Brain microvascular endothelial cell (primary cell): ENCODE data around the gene GNAO1.

Experiments
- DNase-seq: peaks from one replicate; pipeline ENCODE4 v3.0.0-alpha.2; 2020
- H3K27ac ChIP-seq: fragments of 250-450 bp; sonication (Bioruptor Pico); 2 replicates; pipeline ENCODE4 v1.5.1; 2020; ENCODE audit warnings: mild to moderate bottlenecking, moderate library complexity
- H3K27me3 ChIP-seq: fragments of 250-450 bp; sonication (Bioruptor Pico); replicated peaks from 2 replicates; pipeline ENCODE4 v1.5.1; 2020; ENCODE audit warnings: mild to moderate bottlenecking
- H3K36me3 ChIP-seq: fragments of 250-450 bp; sonication (Bioruptor Pico); replicated peaks from 2 replicates; pipeline ENCODE4 v1.5.1; 2020; ENCODE audit warnings: mild to moderate bottlenecking
- H3K4me3 ChIP-seq: 2 replicates; pipeline ENCODE4 v1.5.1; 2011; ENCODE audit warnings: low read depth, mild to moderate bottlenecking, control low read depth, low read length, moderate library complexity
- in situ Hi-C: cut with HindIII; loops from 2 replicates; pipeline ENCODE4 v1.10.0; 2017; ENCODE audit warnings: low sequenced_read_pairs, low pct_ligation_motif_present
- TF ChIP-seq, protein P1 (sequence below): IDR thresholded peaks from 2 replicates; pipeline ENCODE4 v1.5.1; 2011; ENCODE audit warnings: low read depth, mild to moderate bottlenecking, moderate library complexity, low read length, control low read depth, inconsistent platforms; ENCODE audit errors: missing control alignments

The GNAO1 gene

GRCh38 chr16:56324406-56324805 is 133.1 kb downstream of the GNAO1 start:
- no peak for DNase-seq
- no peaks in the 10 kb centered on the region for H3K27me3 ChIP-seq
- H3K27ac ChIP-seq = no peak overlapping the region
- in situ Hi-C loops = loop anchor here (25.0 kb wide), 1 partner anchor 387 kb away; no protein-coding TSS in a partner anchor
- TF ChIP-seq, protein P1, sequence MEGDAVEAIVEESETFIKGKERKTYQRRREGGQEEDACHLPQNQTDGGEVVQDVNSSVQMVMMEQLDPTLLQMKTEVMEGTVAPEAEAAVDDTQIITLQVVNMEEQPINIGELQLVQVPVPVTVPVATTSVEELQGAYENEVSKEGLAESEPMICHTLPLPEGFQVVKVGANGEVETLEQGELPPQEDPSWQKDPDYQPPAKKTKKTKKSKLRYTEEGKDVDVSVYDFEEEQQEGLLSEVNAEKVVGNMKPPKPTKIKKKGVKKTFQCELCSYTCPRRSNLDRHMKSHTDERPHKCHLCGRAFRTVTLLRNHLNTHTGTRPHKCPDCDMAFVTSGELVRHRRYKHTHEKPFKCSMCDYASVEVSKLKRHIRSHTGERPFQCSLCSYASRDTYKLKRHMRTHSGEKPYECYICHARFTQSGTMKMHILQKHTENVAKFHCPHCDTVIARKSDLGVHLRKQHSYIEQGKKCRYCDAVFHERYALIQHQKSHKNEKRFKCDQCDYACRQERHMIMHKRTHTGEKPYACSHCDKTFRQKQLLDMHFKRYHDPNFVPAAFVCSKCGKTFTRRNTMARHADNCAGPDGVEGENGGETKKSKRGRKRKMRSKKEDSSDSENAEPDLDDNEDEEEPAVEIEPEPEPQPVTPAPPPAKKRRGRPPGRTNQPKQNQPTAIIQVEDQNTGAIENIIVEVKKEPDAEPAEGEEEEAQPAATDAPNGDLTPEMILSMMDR = no peak
- no peak overlapping the region for H3K4me3 ChIP-seq
- no peaks in the 10 kb centered on the region for H3K36me3 ChIP-seq

DNA sequence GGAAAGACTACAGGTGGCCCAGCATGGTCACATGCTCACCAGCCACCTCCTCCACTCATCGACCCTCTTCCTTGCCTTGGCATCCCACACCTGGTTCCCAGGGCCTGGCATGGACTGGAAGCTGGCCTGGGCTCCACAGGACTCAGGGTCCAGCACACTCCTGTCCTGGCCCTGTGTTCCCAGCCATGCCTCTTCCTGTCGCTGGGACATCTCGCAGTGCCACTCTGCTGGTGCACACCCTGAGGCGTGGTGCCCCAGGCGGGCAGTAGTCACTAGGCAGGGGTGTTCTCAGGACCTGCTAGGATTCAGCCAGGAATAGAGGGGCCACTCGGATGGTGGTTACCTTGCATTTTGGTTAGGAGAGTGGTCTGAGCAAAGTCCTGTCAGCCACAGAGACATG is 134.7 kb downstream of the GNAO1 start:
- Histone ChIP-seq H3K36me3 (no peaks in the 10 kb centered on the region), H3K27ac (no peak overlapping the region), H3K27me3 (no peaks in the 10 kb centered on the region), H3K4me3 (no peak overlapping the region)
- in situ Hi-C loops = no loop called here
- no peak for DNase-seq
- TF ChIP-seq, protein P1 = no peak

- H3K27me3 ChIP-seq = no peaks in the 10 kb centered on the region
- in situ Hi-C loops = no loop called here
- TF ChIP-seq, protein P1 = no peak
- no peak overlapping the region for H3K4me3 ChIP-seq
- H3K27ac ChIP-seq = no peak overlapping the region
- no peak for DNase-seq
- no peaks in the 10 kb centered on the region for H3K36me3 ChIP-seq
Measured at GRCh38 chr16:56327071-56327928, 136.0 kb downstream of the GNAO1 start.

DNA sequence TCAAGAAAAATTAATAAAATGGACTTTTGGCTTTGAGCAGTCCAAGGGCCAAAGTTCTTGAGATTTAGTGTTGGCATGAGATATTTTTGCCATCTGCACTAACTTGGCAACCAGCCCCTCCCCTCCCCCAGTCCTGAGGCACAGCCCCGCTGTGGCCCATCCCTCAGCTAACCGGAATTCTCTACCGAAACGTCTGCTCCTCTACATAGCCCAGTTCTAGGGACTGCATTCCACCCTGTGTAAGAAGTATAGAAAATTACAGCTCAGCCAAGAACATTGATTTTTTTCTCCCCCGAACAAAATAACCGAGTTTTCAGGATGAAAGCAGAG is 136.6 kb downstream of the GNAO1 start:
- TF ChIP-seq, protein P1 = no peak
- no peak overlapping the region for H3K4me3 ChIP-seq
- DNase-seq = no peak
- H3K36me3 ChIP-seq = no peaks in the 10 kb centered on the region
- no peaks in the 10 kb centered on the region for H3K27me3 ChIP-seq
- no peak overlapping the region for H3K27ac ChIP-seq
- in situ Hi-C loops = no loop called here

DNA sequence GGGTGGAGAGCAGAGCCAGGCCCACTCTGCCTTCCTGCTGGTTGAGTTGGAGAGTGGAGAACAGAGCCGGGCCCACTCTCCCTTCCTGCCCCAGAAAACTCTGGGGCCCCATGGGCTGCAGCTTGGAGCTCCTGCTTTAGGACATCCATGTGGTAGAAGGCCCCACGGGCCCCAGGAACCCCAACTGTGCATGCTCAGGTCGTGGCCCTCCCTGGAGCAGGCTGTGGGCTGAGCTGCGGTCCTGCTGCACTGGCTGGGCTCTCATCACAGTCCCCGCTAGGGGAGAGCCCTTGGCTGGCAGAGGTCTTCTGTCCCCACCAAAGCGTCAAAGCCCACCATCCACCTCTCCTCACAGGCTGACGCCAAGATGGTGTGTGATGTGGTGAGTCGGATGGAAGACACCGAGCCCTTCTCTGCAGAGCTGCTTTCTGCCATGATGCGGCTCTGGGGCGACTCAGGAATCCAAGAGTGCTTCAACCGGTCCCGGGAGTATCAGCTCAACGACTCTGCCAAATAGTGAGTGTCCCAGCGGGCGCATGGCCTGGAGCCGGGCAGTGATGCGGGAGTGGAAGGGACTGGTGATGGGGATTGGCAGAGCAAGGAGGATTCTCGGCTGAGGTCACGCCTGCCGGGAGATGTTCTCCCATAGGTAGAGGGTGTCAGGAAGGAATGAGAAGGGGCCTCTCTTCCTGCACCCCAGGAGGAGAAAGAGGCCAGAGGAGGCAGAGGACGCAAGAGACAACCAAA is 137.2 kb downstream of the GNAO1 start:
- Histone ChIP-seq H3K27me3 (no peaks in the 10 kb centered on the region), H3K27ac (no peak overlapping the region), H3K4me3 (no peak overlapping the region), H3K36me3 (no peaks in the 10 kb centered on the region)
- in situ Hi-C loops = no loop called here
- DNase-seq = no peak
- TF ChIP-seq, protein P1 = no peak
